Thymus (tissue), 11 donors: ENCODE measurements around the gene TBX3. TPM values are rescaled to one million over a fixed set of nuclear protein-coding genes. Genes with fewer than 3 reads are reported as not detected.

Source experiments
- DNase-seq, 9 donors: peaks; one replicate each; pipeline ENCODE4 v3.0.0-alpha.2; 2013; ENCODE audit warnings: low spot score in 9 of 9, low read depth in 6 of 9, missing footprints in 1 of 9
- H3K27ac ChIP-seq, 2 donors: one replicate each; pipeline ENCODE4 v1.5.1; 2013; ENCODE audit warnings: control low read depth in 1 of 2, low read depth in 1 of 2, low read length in 1 of 2, mild to moderate bottlenecking in 1 of 2, moderate library complexity in 1 of 2
- H3K27me3 ChIP-seq, 2 donors: one replicate each; pipeline ENCODE4 v1.5.1; 2013; ENCODE audit warnings: low read length in 1 of 2; ENCODE audit not compliant: control insufficient read depth in 2 of 2, insufficient read depth in 1 of 2
- H3K36me3 ChIP-seq, 2 donors: one replicate each; pipeline ENCODE4 v1.5.1; 2013; ENCODE audit warnings: low read length in 1 of 2, mild to moderate bottlenecking in 1 of 2, moderate library complexity in 1 of 2; ENCODE audit not compliant: control insufficient read depth in 2 of 2, insufficient read depth in 2 of 2
- H3K4me1 ChIP-seq, 2 donors: one replicate each; pipeline ENCODE4 v1.5.1; 2013; ENCODE audit warnings: low read length in 2 of 2; ENCODE audit not compliant: control insufficient read depth in 2 of 2, insufficient read depth in 2 of 2
- H3K4me3 ChIP-seq, 2 donors: one replicate each; pipeline ENCODE4 v1.5.1; 2013; ENCODE audit warnings: low read length in 2 of 2, control low read depth in 1 of 2, mild to moderate bottlenecking in 1 of 2
- H3K9me3 ChIP-seq, 2 donors: one replicate each; pipeline ENCODE4 v1.5.1; 2013; ENCODE audit warnings: low read length in 1 of 2, mild to moderate bottlenecking in 1 of 2; ENCODE audit not compliant: control insufficient read depth in 2 of 2, insufficient read depth in 1 of 2
- WGBS: extraction: QIAGEN DNeasy Blood & Tissue Kit; methylation state at CpG from one replicate; pipeline ENCODE4 v1.1.7; 2013; 5-methylcytosine and 5-hydroxymethylcytosine counted together
- polyA plus RNA-seq: library from polyadenylated mRNA; stranded (reverse); fragments of 200-250 nt; gene quantifications from one replicate; pipeline ENCODE4 v1.2.3, GENCODE V29; 2013
- total RNA-seq: library from RNA; stranded (reverse); fragments of 120-200 nt; gene quantifications from one replicate; pipeline ENCODE4 v1.2.4, GENCODE V29; 2013
- donor health status: healthy.

Gene TBX3
- total and polyA plus RNA-seq, 2 donors = 1.4 to 3.9 TPM

DNA sequence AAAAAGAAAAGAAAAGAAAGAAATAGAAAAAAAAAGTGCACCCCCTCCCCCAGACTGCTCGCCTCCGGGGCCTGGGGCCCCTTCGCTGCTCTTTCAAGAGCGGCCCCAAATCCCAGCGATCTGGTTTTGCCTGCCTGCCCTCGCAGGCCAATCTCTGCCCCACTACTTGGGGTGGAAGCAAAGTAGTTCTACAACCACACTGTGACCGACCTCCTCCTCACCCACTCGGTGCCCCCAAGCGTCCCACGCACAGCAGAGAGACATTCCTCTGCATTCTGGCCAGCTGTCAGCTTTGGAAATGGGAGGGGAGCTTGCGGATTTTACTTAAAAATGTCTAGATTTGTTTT, 2.4 kb upstream of the TBX3 start:
- H3K27me3 ChIP-seq = peaks cover 84 to 100% of the 10 kb centered on the region in 2 donors
- H3K27ac ChIP-seq = no peak overlapping the region
- H3K36me3 ChIP-seq = no peaks in the 10 kb centered on the region
- 5% methylated on average over 11 of the region's 11 CpGs for WGBS
- no peak overlapping the region for H3K4me3 ChIP-seq
- no peak for DNase-seq
- H3K4me1 ChIP-seq = peaks cover 0 to 5% of the 10 kb centered on the region in 2 donors
- peaks cover 5 to 7% of the 10 kb centered on the region in 2 donors for H3K9me3 ChIP-seq

DNA sequence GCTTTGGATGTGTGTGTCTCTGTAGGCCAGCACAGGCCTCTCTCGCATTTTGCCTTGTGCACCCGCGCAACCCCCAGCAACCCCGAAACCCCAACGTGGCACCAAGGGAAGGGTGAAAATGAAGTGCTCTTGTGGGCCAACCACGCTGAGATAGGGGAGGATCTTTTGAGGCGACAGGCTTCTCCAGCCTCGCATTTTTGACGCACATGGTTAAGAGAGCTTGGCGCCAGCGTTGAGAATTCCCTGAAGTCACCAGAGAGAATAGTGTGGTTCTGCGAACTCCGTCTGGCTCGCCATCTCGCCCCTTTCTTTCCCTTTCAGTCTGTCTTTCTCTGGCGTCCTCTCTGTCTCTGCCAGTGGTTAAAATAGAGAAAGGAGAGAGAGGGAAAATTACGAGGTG, 1.9 kb upstream of the TBX3 start:
- WGBS = 14% methylated on average over 17 of the region's 17 CpGs
- no peak for DNase-seq
- no peak overlapping the region for H3K27ac ChIP-seq

DNA sequence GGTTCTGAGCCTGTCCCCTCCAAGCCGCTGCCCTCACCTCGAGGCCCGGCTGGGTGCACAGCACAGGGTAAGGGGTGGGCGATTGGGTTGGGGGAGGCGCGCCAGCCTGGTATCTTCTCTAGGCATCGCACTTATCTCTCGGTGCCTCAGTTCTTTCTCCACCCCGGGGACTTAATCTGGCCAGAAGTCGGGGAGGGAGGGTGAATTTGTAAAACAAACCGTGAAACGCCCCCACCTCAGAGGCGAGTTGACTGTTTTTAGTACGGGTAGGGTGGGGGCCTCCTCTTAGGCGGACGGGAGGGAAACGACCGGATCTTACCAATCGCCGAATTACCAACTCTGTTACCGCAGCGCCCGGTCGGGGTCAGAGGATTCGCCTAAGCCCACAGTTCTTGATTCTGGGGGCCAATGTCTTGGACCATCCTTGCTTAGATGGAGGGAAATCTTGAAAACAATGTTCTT, 1.4 kb upstream of the TBX3 start:
- no peak for DNase-seq
- Histone ChIP-seq H3K4me1 (peaks cover 0 to 5% of the 10 kb centered on the region in 2 donors), H3K4me3 (no peak overlapping the region), H3K9me3 (peaks cover 3 to 7% of the 10 kb centered on the region in 2 donors), H3K27ac (no peak overlapping the region), H3K27me3 (peaks cover 84 to 100% of the 10 kb centered on the region in 2 donors), H3K36me3 (no peaks in the 10 kb centered on the region)
- 11% methylated on average over 25 of the region's 25 CpGs for WGBS

More for the DNA sequence above, 1.9 kb upstream of the TBX3 start:
- no peak overlapping the region for H3K4me3 ChIP-seq
- H3K4me1 ChIP-seq = peaks cover 0 to 5% of the 10 kb centered on the region in 2 donors
- no peaks in the 10 kb centered on the region for H3K36me3 ChIP-seq
- H3K27me3 ChIP-seq = peaks cover 83 to 100% of the 10 kb centered on the region in 2 donors
- peaks cover 3 to 7% of the 10 kb centered on the region in 2 donors for H3K9me3 ChIP-seq

DNA sequence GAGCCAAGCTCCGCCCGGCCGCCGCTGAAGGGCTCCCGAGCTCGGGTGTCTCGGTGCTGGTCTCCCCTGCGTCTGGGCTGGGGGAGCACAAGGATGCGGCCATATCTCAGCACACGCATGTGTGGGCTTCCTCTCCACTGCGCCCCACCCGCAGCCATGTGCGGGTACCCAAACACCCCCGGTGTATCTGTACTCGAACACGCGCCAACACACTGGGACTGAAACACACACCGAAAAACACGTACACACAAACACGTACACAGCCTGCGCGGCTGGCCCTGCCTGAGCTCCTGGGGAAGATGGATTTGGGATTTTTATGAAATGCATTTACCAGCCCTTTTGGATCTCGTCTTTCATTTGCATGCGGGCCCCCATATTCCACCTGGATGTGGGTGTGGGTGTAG, 897 bp upstream of the TBX3 start:
- Histone ChIP-seq H3K36me3 (no peaks in the 10 kb centered on the region), H3K27ac (peak overlapping the region in 1 of 2 donors; percentile 32), H3K4me3 (peak overlapping the region in 1 of 2 donors; percentile 17), H3K4me1 (peaks cover 0 to 5% of the 10 kb centered on the region in 2 donors), H3K9me3 (peaks cover 3 to 7% of the 10 kb centered on the region in 2 donors), H3K27me3 (peaks cover 84 to 100% of the 10 kb centered on the region in 2 donors)
- DNase-seq = no peak
- WGBS = 6% methylated on average over 24 of the region's 24 CpGs

DNA sequence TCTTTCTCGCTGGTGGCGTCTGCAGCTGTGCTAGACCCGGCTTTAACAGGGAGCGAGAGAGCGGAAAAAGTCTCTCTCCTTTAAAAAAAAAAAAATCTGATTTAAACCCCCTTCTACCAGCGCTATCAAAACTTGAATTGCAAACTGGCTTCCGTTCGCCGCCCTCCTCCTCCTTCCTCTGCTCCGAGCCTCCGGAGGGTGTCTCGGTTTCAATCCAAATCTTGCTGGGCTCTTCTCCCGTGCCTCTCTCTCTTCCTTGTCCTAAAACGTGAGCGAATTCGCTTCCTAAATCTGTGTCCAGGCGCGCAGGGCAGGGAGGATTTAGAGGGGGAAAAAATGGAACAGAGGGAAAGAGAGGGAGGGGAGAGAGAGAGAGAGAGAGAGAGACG, 272 bp downstream of the TBX3 start:
- Histone ChIP-seq H3K4me3 (peak overlapping the region; percentile 31 to 34), H3K27me3 (peaks cover 86 to 99% of the 10 kb centered on the region in 2 donors), H3K9me3 (peaks cover 3 to 7% of the 10 kb centered on the region in 2 donors), H3K36me3 (no peaks in the 10 kb centered on the region), H3K4me1 (peaks cover 0 to 5% of the 10 kb centered on the region in 2 donors), H3K27ac (peak overlapping the region; percentile 20 to 55)
- 3% methylated on average over 19 of the region's 19 CpGs for WGBS
- peak in 1 of 9 donors; percentile 2 for DNase-seq

DNA sequence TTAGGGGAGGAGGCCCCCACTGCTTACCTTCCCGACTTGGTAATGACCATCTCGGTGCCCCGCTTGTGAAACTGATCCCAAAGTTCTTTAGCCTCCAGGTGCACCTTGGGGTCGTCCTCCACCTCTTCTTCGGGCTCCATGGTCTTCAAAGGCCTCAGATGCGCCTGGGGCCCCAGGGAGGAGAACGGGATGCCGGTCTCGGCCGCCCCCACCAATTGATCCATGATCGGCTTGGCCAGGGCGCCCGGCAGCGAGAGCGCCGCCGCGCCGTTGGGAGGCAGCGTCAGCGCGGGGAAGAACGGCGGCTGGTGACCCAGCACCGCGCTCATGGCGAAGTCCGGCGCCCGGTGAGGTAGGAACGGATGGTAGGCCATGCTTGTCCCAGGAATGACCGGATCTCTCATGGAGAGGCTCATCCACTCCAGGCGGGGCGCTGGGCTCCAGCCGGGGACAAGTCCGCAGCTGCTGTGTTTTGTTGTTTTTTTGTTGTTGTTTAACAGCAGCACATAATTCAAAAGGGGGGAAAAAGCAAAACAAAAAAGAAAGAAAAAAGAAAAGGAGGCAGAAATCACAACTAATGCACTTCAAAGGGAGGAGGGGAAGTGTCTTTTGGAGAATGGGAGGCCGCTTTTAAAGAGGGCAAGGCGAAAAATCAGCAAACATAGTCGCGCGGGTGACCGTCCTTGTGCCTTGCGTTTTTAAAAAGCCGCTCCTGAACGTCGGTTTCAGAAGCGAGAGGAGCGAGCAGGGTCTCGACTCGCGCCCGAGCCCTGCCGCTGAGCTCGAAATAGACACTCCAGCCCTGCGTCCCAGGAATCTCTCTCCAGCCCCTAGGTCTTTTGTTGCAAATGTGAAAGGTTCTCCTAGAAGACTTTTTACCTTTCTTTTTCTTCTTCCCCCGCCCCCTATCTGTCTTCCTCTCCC, 928 bp downstream of the TBX3 start:
- Histone ChIP-seq H3K4me1 (peaks cover 0 to 5% of the 10 kb centered on the region in 2 donors), H3K27ac (peak overlapping the region in 1 of 2 donors; percentile 55), H3K9me3 (peaks cover 3 to 7% of the 10 kb centered on the region in 2 donors), H3K4me3 (peak overlapping the region; percentile 31 to 34), H3K27me3 (peaks cover 80 to 95% of the 10 kb centered on the region in 2 donors), H3K36me3 (no peaks in the 10 kb centered on the region)
- 5% methylated on average over 56 of the region's 56 CpGs for WGBS
- no peak for DNase-seq

DNA sequence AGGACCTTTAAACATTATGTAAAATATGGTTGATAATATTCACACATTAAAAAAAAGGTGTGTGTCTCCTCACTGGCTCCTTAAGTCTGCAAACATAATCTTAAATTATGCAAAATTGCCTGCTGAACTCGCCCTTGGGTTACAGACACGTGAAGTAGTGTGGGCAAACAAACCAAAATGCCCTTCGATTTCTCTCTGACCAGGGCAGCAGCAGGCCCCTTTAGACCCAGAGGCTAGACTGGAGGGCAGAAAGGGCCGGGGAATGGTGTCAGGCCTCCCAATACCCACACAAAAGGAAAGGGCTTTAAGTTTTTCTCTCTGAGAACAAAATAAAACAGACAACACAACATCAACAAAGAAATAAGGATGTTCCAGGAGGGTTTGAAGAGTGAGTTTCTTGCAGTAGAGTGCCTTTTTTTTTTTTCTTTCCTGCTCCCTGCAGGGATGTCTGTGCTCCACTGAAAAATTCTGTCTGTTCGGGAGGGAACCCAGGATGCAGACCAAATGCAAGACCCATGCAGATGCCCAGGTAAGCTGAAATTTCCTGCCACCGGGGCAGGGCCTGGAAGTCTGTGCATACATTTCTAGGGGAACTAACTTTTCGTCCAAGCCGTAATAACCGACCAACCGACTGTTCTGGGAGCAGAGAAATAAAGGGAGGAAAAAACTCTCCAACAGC, 1.7 kb downstream of the TBX3 start:
- whole genome bisulfite sequencing = 30% methylated on average over 10 of the region's 10 CpGs
- peaks cover 0 to 5% of the 10 kb centered on the region in 2 donors for H3K4me1 ChIP-seq

DNA sequence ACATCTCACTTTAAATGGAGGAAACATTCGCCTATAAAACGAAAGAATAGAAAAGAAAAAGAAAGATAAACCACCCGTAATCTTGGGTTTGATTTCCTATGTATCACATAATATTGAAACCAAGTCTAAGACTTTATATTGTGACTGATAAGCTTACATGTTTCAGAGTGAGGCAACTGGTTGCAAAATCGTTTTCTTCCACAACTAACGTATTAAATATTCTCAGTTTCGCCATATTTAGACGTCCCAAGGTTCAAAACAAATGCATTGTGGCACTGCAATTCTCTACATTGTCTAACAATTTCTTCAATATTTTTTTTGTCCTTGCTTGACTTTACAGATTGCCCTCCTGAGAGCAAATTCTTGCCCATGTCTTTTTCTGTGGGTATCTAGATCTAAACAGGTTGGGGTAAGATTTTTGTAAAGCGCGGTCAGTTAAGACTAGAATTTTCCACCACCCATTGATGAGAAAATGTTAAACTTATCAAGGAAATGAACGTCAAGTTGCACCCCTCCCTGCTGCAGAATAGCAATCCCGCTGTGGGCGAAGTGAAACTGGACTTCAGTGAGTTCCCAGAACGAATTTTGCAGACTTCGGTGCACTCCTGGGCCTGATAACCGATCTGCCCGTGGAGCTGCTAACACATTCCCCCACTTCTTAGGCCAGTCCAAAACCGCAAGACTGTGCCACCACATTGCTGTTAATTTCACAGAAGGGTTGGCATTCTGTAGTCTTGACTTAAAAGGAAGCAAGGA, 2.7 kb downstream of the TBX3 start:
- Histone ChIP-seq H3K9me3 (peaks cover 3 to 7% of the 10 kb centered on the region in 2 donors), H3K4me3 (peak overlapping the region in 1 of 2 donors; percentile 12), H3K27me3 (peaks cover 63 to 84% of the 10 kb centered on the region in 2 donors), H3K4me1 (peaks cover 0 to 3% of the 10 kb centered on the region in 2 donors), H3K36me3 (no peaks in the 10 kb centered on the region), H3K27ac (no peak overlapping the region)
- no peak for DNase-seq
- WGBS = 21% methylated on average over 17 of the region's 17 CpGs

More for the DNA sequence above, 1.7 kb downstream of the TBX3 start:
- no peak overlapping the region for H3K27ac ChIP-seq
- peaks cover 3 to 7% of the 10 kb centered on the region in 2 donors for H3K9me3 ChIP-seq
- peaks cover 72 to 90% of the 10 kb centered on the region in 2 donors for H3K27me3 ChIP-seq
- no peaks in the 10 kb centered on the region for H3K36me3 ChIP-seq
- H3K4me3 ChIP-seq = peak overlapping the region in 1 of 2 donors; percentile 34
- no peak for DNase-seq
